ENCODE results near the gene SUPT7L.

Gene SUPT7L

GRCh38 chr2:27663285-27664153, at the start of gene SUPT7L, which contains the start of gene SLC4A1AP:
Gene SUPT7L, minus strand, starts transcription at chr2:27663614. Its CDS starts 1,422 bp downstream, at chr2:27662192.
Gene SLC4A1AP, plus strand, starts transcription at chr2:27663889. Its CDS starts 26 bp downstream, at chr2:27663915.
- peak; percentile 78 to 86 for DNase-seq

GRCh38 chr2:27713201-27713600, 49.8 kb upstream of the SUPT7L start:
- DNase-seq = no peak

- DNase-seq = no peak
These were observed 49.1 kb upstream of the SUPT7L start for GRCh38 chr2:27712522-27712921.

GRCh38 chr2:27711804-27712203, 48.4 kb upstream of the SUPT7L start:
- no peak for DNase-seq

GRCh38 chr2:27710640-27711430, 47.4 kb upstream of the SUPT7L start:
- DNase-seq = no peak

GRCh38 chr2:27709960-27710575, 46.7 kb upstream of the SUPT7L start:
- no peak for DNase-seq

GRCh38 chr2:27709326-27709725, 45.9 kb upstream of the SUPT7L start:
- no peak for DNase-seq

- no peak for DNase-seq
These were observed 45.3 kb upstream of the SUPT7L start for GRCh38 chr2:27708666-27709065.

GRCh38 chr2:27708257-27708654, 44.8 kb upstream of the SUPT7L start:
- DNase-seq = no peak

- DNase-seq = no peak
These were observed 44.2 kb upstream of the SUPT7L start for GRCh38 chr2:27707462-27708256.

- no peak for DNase-seq
These were observed 42.6 kb upstream of the SUPT7L start for GRCh38 chr2:27705851-27706622.

GRCh38 chr2:27704342-27704876, 41.0 kb upstream of the SUPT7L start:
- no peak for DNase-seq

- peak; percentile 82 to 83 for DNase-seq
These were observed 40.4 kb upstream of the SUPT7L start for GRCh38 chr2:27703638-27704341.

GRCh38 chr2:27702302-27702701, 38.9 kb upstream of the SUPT7L start:
- no peak for DNase-seq

- DNase-seq = no peak
These were observed 38.3 kb upstream of the SUPT7L start for GRCh38 chr2:27701676-27702075.

GRCh38 chr2:27697660-27698059, 34.2 kb upstream of the SUPT7L start:
- DNase-seq = no peak

- DNase-seq = no peak
These were observed 26.6 kb upstream of the SUPT7L start for GRCh38 chr2:27690052-27690451.

GRCh38 chr2:27689424-27689823, 26.0 kb upstream of the SUPT7L start:
- no peak for DNase-seq

- DNase-seq = no peak
These were observed 23.8 kb upstream of the SUPT7L start for GRCh38 chr2:27687232-27687631.

- DNase-seq = no peak
These were observed 22.2 kb upstream of the SUPT7L start for GRCh38 chr2:27685577-27685976.

GRCh38 chr2:27685006-27685405, 21.6 kb upstream of the SUPT7L start:
- DNase-seq = peak in 1 of 2 donors; percentile 27
